H1 (cell line): ENCODE results near the gene C2orf76. TPM values are rescaled to one million over a fixed set of nuclear protein-coding genes. Genes with fewer than 3 reads are reported as not detected.

Source experiments
- CTCF ChIA-PET: fragments of 300-600 bp; sonication (Branson Sonifier 250); formaldehyde crosslinking; loops from one replicate; lab custom pipeline; 2021; ENCODE audit not compliant: partially characterized antibody; lab: Charles Lee
- POLR2A ChIA-PET: fragments of 300-600 bp; sonication (Branson Sonifier 250); formaldehyde crosslinking; loops from one replicate; lab custom pipeline; 2021; ENCODE audit warnings: inconsistent platforms; ENCODE audit not compliant: partially characterized antibody; lab: Charles Lee
- DNase-seq, 2 experiments: peaks; one replicate each; pipeline versions ENCODE4 v3.0.0 to v3.0.0-alpha.2; 2010 to 2022; ENCODE audit warnings: low spot score in 2 of 2, low read depth in 1 of 2, mixed read lengths in 1 of 2
- FAIRE-seq: peaks from 2 replicates; lab custom pipeline; 2011; peaks lifted over from hg19 to GRCh38; lab: Jason Lieb, UNC
- H2AFZ ChIP-seq: 2 replicates; pipeline ENCODE4 v1.8.1; 2012; ENCODE audit warnings: low read length, inconsistent platforms
- H2AK5ac ChIP-seq: 2 replicates; pipeline ENCODE4 v1.6.1; 2013; ENCODE audit warnings: low read depth, low read length
- H2BK120ac ChIP-seq: replicated peaks from 2 replicates; pipeline ENCODE3; 2013; ENCODE audit warnings: low read depth, low read length, inconsistent platforms
- H2BK12ac ChIP-seq: 2 replicates; pipeline ENCODE4 v1.6.1; 2013; ENCODE audit warnings: low read depth, low read length
- H2BK15ac ChIP-seq: 2 replicates; pipeline ENCODE4 v1.6.1; 2013; ENCODE audit warnings: low read length
- H2BK20ac ChIP-seq: 2 replicates; pipeline ENCODE4 v1.6.1; 2013; ENCODE audit warnings: low read length
- H2BK5ac ChIP-seq: 2 replicates; pipeline ENCODE4 v1.6.1; 2013; ENCODE audit warnings: low read depth, low read length
- H3K14ac ChIP-seq: 2 replicates; pipeline ENCODE4 v1.6.1; 2013; ENCODE audit warnings: inconsistent platforms; ENCODE audit not compliant: insufficient read length
- H3K18ac ChIP-seq: 2 replicates; pipeline ENCODE4 v1.6.1; 2013; ENCODE audit warnings: low read length; ENCODE audit errors: extremely low read depth
- H3K23ac ChIP-seq: 2 replicates; pipeline ENCODE4 v1.6.1; 2013; ENCODE audit warnings: inconsistent platforms; ENCODE audit not compliant: insufficient read length
- H3K23me2 ChIP-seq: 2 replicates; pipeline ENCODE4 v1.6.1; 2013; ENCODE audit warnings: low read depth, low read length
- H3K27ac ChIP-seq: 2 replicates; pipeline ENCODE4 v1.6.1; 2011; ENCODE audit warnings: low read depth, low read length, inconsistent platforms
- H3K27me3 ChIP-seq, 4 experiments: replicated peaks in 1 of 4; 1 replicate in 1 of 4; 2 replicates in 3 of 4; pipeline versions ENCODE4 v1.6.1 to v1.8.1; 2011 to 2013; ENCODE audit warnings: low read length in 3 of 4, mild to moderate bottlenecking in 3 of 4, inconsistent platforms in 2 of 4, mixed read lengths in 2 of 4, moderate library complexity in 1 of 4; ENCODE audit not compliant: control insufficient read depth in 3 of 4, insufficient read depth in 3 of 4; ENCODE audit errors: extremely low read depth in 1 of 4
- H3K36me3 ChIP-seq, 4 experiments: 2 replicates each; pipeline versions ENCODE4 v1.6.1 to v1.8.1; 2011 to 2013; ENCODE audit warnings: mild to moderate bottlenecking in 4 of 4, low read length in 3 of 4, moderate library complexity in 2 of 4, control low read depth in 1 of 4, inconsistent platforms in 1 of 4; ENCODE audit not compliant: insufficient read depth in 4 of 4, control insufficient read depth in 2 of 4
- H3K4ac ChIP-seq: replicated peaks from 2 replicates; pipeline ENCODE3; 2013; ENCODE audit warnings: low read length, low read depth, mixed read lengths, inconsistent platforms; ENCODE audit not compliant: insufficient read length
- H3K4me1 ChIP-seq, 4 experiments: replicated peaks in 1 of 4; 1 replicate in 1 of 4; 2 replicates in 3 of 4; pipeline versions ENCODE4 v1.6.1 to v1.8.1; 2011 to 2013; ENCODE audit warnings: low read length in 3 of 4, inconsistent platforms in 2 of 4, mixed read lengths in 1 of 4; ENCODE audit not compliant: insufficient read depth in 4 of 4, control insufficient read depth in 3 of 4
- H3K4me2 ChIP-seq, 2 experiments: 2 replicates each; pipeline versions ENCODE4 v1.6.1 to v1.8.1; 2011 to 2013; ENCODE audit warnings: low read depth in 2 of 2, low read length in 2 of 2, control low read depth in 1 of 2, inconsistent platforms in 1 of 2, mild to moderate bottlenecking in 1 of 2; ENCODE audit not compliant: insufficient read depth in 1 of 2
- H3K4me3 ChIP-seq, 4 experiments: fragments of 200-600, 300-600 bp in 1 of 4; sonication (generic), shearing (Covaris generic), sonication (Bioruptor Twin) in 1 of 4; 2 replicates each; pipeline versions ENCODE4 v1.5.1 to v1.8.1; 2011 to 2016; ENCODE audit warnings: low read length in 4 of 4, low read depth in 3 of 4, control low read depth in 2 of 4, inconsistent platforms in 2 of 4, mild to moderate bottlenecking in 2 of 4, mixed read lengths in 1 of 4, moderate library complexity in 1 of 4; ENCODE audit not compliant: insufficient read depth in 2 of 4; ENCODE audit errors: extremely low read depth in 1 of 4
- H3K56ac ChIP-seq: replicated peaks from 2 replicates; pipeline ENCODE3; 2013; ENCODE audit warnings: low read depth, mild to moderate bottlenecking, mixed read lengths, low read length, inconsistent platforms; ENCODE audit not compliant: insufficient read length
- H3K79me1 ChIP-seq: 2 replicates; pipeline ENCODE4 v1.6.1; 2013; ENCODE audit warnings: low read depth, low read length, control low read depth
- H3K79me2 ChIP-seq, 2 experiments: 2 replicates each; pipeline versions ENCODE4 v1.6.1 to v1.8.1; 2012 to 2013; ENCODE audit warnings: low read length in 2 of 2, mild to moderate bottlenecking in 2 of 2, inconsistent platforms in 1 of 2; ENCODE audit not compliant: insufficient read depth in 2 of 2, control insufficient read depth in 1 of 2
- H3K9ac ChIP-seq, 4 experiments: replicated peaks in 1 of 4; 1 replicate in 1 of 4; 2 replicates in 3 of 4; pipeline versions ENCODE4 v1.6.1 to v1.8.1; 2011 to 2013; ENCODE audit warnings: low read depth in 3 of 4, low read length in 3 of 4, control low read depth in 2 of 4, mild to moderate bottlenecking in 2 of 4, moderate library complexity in 2 of 4, inconsistent platforms in 1 of 4; ENCODE audit errors: extremely low read depth in 1 of 4
- H3K9me3 ChIP-seq, 2 experiments: 2 replicates each; pipeline versions ENCODE4 v1.6.1 to v1.8.1; 2012 to 2013; ENCODE audit warnings: mild to moderate bottlenecking in 2 of 2, moderate library complexity in 2 of 2, control low read depth in 1 of 2, inconsistent platforms in 1 of 2, low read depth in 1 of 2, low read length in 1 of 2, mixed read lengths in 1 of 2; ENCODE audit not compliant: insufficient read depth in 2 of 2
- H4K20me1 ChIP-seq, 2 experiments: replicated peaks in 1 of 2; 2 replicates each; pipeline versions ENCODE3 to v1.8.1; 2011 to 2013; ENCODE audit warnings: inconsistent platforms in 2 of 2, low read length in 2 of 2, mild to moderate bottlenecking in 1 of 2; ENCODE audit not compliant: insufficient read depth in 2 of 2, control insufficient read depth in 1 of 2
- H4K5ac ChIP-seq: 2 replicates; pipeline ENCODE4 v1.6.1; 2013; ENCODE audit warnings: low read length, low read depth, mixed read lengths, inconsistent platforms; ENCODE audit not compliant: insufficient read length
- H4K8ac ChIP-seq: 2 replicates; pipeline ENCODE4 v1.8.0; 2013; ENCODE audit warnings: mild to moderate bottlenecking, moderate library complexity, low read length, inconsistent platforms; ENCODE audit not compliant: insufficient read depth; ENCODE audit errors: extremely low read depth
- H4K91ac ChIP-seq: replicated peaks from 2 replicates; pipeline ENCODE3; 2013; ENCODE audit warnings: low read length, mixed read lengths, inconsistent platforms; ENCODE audit not compliant: insufficient read length
- BCL11A ChIP-seq, 2 experiments: IDR thresholded peaks; one replicate each; pipeline ENCODE4 v1.6.1; 2011; ENCODE audit warnings: low read depth in 2 of 2, low read length in 2 of 2, mild to moderate bottlenecking in 2 of 2
- KDM1A ChIP-seq: fragments of 200-600, 300-600 bp; sonication (generic); IDR thresholded peaks from 2 replicates; pipeline ENCODE4 v1.7.1; 2016; ENCODE audit warnings: mild to moderate bottlenecking, low read length, borderline replicate concordance
- NRF1 ChIP-seq: IDR thresholded peaks from 2 replicates; pipeline ENCODE4 v1.6.1; 2011; ENCODE audit warnings: mild to moderate bottlenecking, low read depth, low read length, improper control_type of control experiment
- RAD21 ChIP-seq, 2 experiments: IDR thresholded peaks in 1 of 2; conservative IDR thresholded peaks in 1 of 2; 2 replicates each; pipeline ENCODE4 v1.6.1; 2011; ENCODE audit warnings: low read depth in 2 of 2, low read length in 2 of 2, improper control_type of control experiment in 1 of 2, inconsistent platforms in 1 of 2, mild to moderate bottlenecking in 1 of 2, moderate library complexity in 1 of 2
- RBBP5 ChIP-seq: IDR thresholded peaks from 2 replicates; pipeline ENCODE4 v1.7.1; 2012; ENCODE audit warnings: low read depth, mild to moderate bottlenecking, inconsistent platforms, low read length, moderate library complexity, borderline replicate concordance
- RFX5 ChIP-seq: IDR thresholded peaks from 2 replicates; pipeline ENCODE4 v1.6.1; 2011; ENCODE audit warnings: low read depth, low read length, improper control_type of control experiment, borderline replicate concordance
- SAP30 ChIP-seq: fragments of 300-600 bp; sonication (generic); IDR thresholded peaks from 2 replicates; pipeline ENCODE4 v1.7.1; 2012; ENCODE audit warnings: low read length, moderate library complexity, mild to moderate bottlenecking, inconsistent platforms; ENCODE audit not compliant: insufficient read depth, insufficient replicate concordance
- YY1 ChIP-seq: IDR thresholded peaks from 2 replicates; pipeline ENCODE4 v1.6.1; 2011; ENCODE audit warnings: low read depth, mild to moderate bottlenecking, low read length
- WGBS, 2 experiments: shearing (Covaris generic) in 1 of 2; methylation state at CpG; one replicate each; pipeline versions ENCODE4 v1.1.6 to v1.1.7; 2013 to 2015; ENCODE audit warnings: low lambda C conversion rate in 2 of 2, mixed read lengths in 2 of 2, inconsistent platforms in 1 of 2, low coverage in 1 of 2, missing lambda C conversion rate in 1 of 2; ENCODE audit not compliant: insufficient replicate concordance in 2 of 2, insufficient coverage in 1 of 2, insufficient read length in 1 of 2; ENCODE audit errors: extremely low coverage in 1 of 2, missing lambda C conversion rate in 1 of 2; 5-methylcytosine and 5-hydroxymethylcytosine counted together
- polyA plus RNA-seq, 7 experiments: library from polyadenylated mRNA; depleted of rRNA in 3 of 7; stranded (reverse) in 5 of 7; unstranded in 2 of 7; fragments of >200 nt in 5 of 7; fragments of 200-250 nt in 2 of 7; gene quantifications; 1 replicate in 5 of 7; 2 replicates in 1 of 7; 4 replicates in 1 of 7; pipeline versions ENCODE4 v1.2.1 to v1.2.3, GENCODE V29; 2011 to 2013; ENCODE audit warnings: missing spikeins in 2 of 7, mixed read lengths in 2 of 7
- total RNA-seq: library from RNA; stranded (reverse); fragmentation: NEBNext Ultra II Directional; extraction: Animal tissue kit (Norgen Biotek cat#: 25700); gene quantifications from 2 replicates; pipeline ENCODE4 v1.2.1, GENCODE V29; 2021
- TF ChIP-seq, protein P1 (sequence below): IDR thresholded peaks from 2 replicates; pipeline ENCODE4 v1.6.1; 2012; ENCODE audit warnings: low read length, inconsistent platforms

C2orf76 gene
- total and polyA plus RNA-seq, 2 of the 8 experiments (the other 6 are each of a cell fraction or from before 2014, with no cell fraction given), result 4.4 to 5.0 TPM

DNA sequence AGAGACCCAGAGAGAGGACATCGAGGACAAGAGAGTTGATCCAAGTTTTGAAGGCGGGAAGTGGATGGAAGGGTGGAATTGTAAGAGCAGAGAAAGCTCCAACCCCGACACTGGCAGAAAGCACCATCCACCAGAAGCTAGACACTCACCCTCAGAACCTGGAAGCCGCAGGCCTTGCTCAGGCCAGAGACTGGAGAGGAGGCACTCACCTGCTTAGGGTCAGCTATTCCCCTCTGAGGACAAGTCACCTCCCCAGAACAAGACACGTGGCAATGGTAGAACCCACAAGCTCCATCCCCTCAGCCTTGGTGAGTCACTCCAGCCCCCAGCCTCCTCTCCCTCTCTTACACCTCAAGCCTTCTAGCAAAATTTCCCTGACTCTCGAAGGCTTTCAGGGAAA lies 78.1 kb downstream of the C2orf76 start:
- DNase-seq (no peak), FAIRE-seq (no peak)
- no peaks in the 10 kb centered on the region for H3K9me3 ChIP-seq
- ChIA-PET POLR2A (no interaction called here), CTCF (interaction anchor here (0.7 to 5.2 kb wide), 10 partner anchors 16 to 410 kb away, joined by 3 to 52 read pairs (median 5); no protein-coding TSS in a partner anchor)
- no peaks in the 10 kb centered on the region for H3K23me2 ChIP-seq
- H2BK12ac ChIP-seq, result no peak overlapping the region
- WGBS, 2 experiments, result 88% methylated on average over 6 of the region's 6 CpGs; no CpG with 5 or more reads in 1 of the 2 experiments
- H3K18ac ChIP-seq, result no peak overlapping the region
- no peak overlapping the region for H3K9ac ChIP-seq
- no peak overlapping the region for H2BK20ac ChIP-seq
- no peak overlapping the region for H3K56ac ChIP-seq
- H2AK5ac ChIP-seq, result no peak overlapping the region
- no peak overlapping the region for H3K27ac ChIP-seq
- H3K27me3 ChIP-seq, result no peaks in the 10 kb centered on the region
- TF ChIP-seq RFX5 (no peak), RBBP5 (no peak), KDM1A (no peak), SAP30 (no peak), YY1 (no peak), RAD21 (IDR thresholded peaks at IDR 0.05 in 1 of 2, conservative IDR thresholded peaks at IDR 0.05 in 1 of 2; ENCODE audit: low read depth in 2 of 2, low read length in 2 of 2) (no peak), NRF1 (no peak), BCL11A (IDR thresholded peaks at IDR 0.05; ENCODE audit: low read depth in 2 of 2, low read length in 2 of 2) (no peak)
- TF ChIP-seq, protein P1, sequence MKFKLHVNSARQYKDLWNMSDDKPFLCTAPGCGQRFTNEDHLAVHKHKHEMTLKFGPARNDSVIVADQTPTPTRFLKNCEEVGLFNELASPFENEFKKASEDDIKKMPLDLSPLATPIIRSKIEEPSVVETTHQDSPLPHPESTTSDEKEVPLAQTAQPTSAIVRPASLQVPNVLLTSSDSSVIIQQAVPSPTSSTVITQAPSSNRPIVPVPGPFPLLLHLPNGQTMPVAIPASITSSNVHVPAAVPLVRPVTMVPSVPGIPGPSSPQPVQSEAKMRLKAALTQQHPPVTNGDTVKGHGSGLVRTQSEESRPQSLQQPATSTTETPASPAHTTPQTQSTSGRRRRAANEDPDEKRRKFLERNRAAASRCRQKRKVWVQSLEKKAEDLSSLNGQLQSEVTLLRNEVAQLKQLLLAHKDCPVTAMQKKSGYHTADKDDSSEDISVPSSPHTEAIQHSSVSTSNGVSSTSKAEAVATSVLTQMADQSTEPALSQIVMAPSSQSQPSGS, result no peak
- H3K79me1 ChIP-seq, result no peaks in the 10 kb centered on the region
- no peaks in the 10 kb centered on the region for H3K36me3 ChIP-seq
- no peak overlapping the region for H3K4me2 ChIP-seq
- no peak overlapping the region for H2BK120ac ChIP-seq
- no peak overlapping the region for H3K4ac ChIP-seq
- no peak overlapping the region for H2BK5ac ChIP-seq
- no peak overlapping the region for H4K8ac ChIP-seq
- peaks cover 0 to 2% (median 0%) of the 10 kb centered on the region in 4 experiments; a peak in 2 of 7 replicates for H3K4me1 ChIP-seq
- no peak overlapping the region for H4K5ac ChIP-seq
- H3K14ac ChIP-seq, result no peak overlapping the region
- H4K91ac ChIP-seq, result no peak overlapping the region
- no peak overlapping the region for H3K23ac ChIP-seq
- peaks cover 0 to 2% of the 10 kb centered on the region in 2 experiments for H4K20me1 ChIP-seq
- H2BK15ac ChIP-seq, result no peak overlapping the region
- H3K79me2 ChIP-seq, result no peaks in the 10 kb centered on the region
- H2AFZ ChIP-seq, result no peak overlapping the region
- H3K4me3 ChIP-seq, result no peak overlapping the region
